Memory B cell (primary cell): Measurements from ENCODE around the gene PEX10.

Experiments used
- ATAC-seq: fragments of 150-1000 bp; cut with Tn5 transposase; 2 replicates; pipeline ENCODE4 v1.10.0; 2021; ENCODE audit warnings: low read depth, mild to moderate bottlenecking, moderate library complexity
- DNase-seq, 2 donors: peaks; one replicate each; pipeline ENCODE4 v3.0.0; 2022; ENCODE audit warnings: low spot score in 2 of 2
- H3K27ac Mint-ChIP-seq: one replicate; pipeline ENCODE4 v1.8.0; 2022; ENCODE audit warnings: mild to moderate bottlenecking, moderate library complexity, mixed read lengths
- H3K27me3 Mint-ChIP-seq: one replicate; pipeline ENCODE4 v1.8.0; 2022; ENCODE audit warnings: mixed read lengths
- H3K36me3 Mint-ChIP-seq: one replicate; pipeline ENCODE4 v1.8.0; 2022; ENCODE audit warnings: mild to moderate bottlenecking, mixed read lengths
- H3K4me1 Mint-ChIP-seq: one replicate; pipeline ENCODE4 v1.8.0; 2022; ENCODE audit warnings: mixed read lengths
- H3K4me3 Mint-ChIP-seq: one replicate; pipeline ENCODE4 v1.8.0; 2022; ENCODE audit warnings: mild to moderate bottlenecking, moderate library complexity, mixed read lengths
- H3K9me3 Mint-ChIP-seq: one replicate; pipeline ENCODE4 v1.8.0; 2022; ENCODE audit warnings: mixed read lengths

The PEX10 gene

DNA sequence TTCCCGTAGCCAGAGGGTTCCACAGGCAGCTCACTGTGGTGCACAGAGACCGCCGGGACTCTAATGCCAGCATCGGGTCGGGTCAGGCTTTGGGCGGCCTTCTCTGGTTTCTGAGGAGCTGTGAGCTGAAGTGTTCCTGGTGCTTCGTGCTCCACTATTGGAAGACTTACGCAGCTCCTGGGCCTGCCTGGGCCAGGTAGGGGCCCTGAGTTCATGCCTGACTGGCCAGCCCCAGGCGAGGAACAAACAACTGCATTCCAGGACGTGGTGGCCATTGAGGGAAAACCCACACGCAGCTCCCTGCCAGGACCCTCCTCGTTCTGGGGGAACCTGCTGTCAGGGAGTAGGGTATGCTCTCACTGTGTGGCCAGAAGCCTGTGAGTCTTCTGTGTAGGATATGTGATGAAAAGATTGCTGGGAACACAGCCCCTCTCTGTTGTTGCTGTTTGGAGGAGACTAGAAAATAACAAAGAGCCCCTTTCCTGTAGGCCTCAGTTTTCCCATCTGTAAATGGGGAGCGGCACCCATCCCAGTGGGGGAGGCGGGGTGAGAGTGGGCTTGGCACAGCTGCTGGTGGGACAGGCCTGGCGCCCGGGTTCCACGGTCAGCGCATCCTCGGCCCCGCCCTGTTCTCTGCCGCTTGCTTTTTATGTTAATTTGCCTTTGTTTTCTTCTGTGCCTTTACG is 12.3 kb downstream of the PEX10 start:
- Mint-ChIP-seq H3K4me3 (no peak overlapping the region), H3K9me3 (no peaks in the 10 kb centered on the region), H3K27ac (no peak overlapping the region), H3K36me3 (peaks cover 11% of the 10 kb centered on the region), H3K27me3 (no peaks in the 10 kb centered on the region), H3K4me1 (peaks cover 7% of the 10 kb centered on the region)
- ATAC-seq (no peak), DNase-seq (no peak)

DNA sequence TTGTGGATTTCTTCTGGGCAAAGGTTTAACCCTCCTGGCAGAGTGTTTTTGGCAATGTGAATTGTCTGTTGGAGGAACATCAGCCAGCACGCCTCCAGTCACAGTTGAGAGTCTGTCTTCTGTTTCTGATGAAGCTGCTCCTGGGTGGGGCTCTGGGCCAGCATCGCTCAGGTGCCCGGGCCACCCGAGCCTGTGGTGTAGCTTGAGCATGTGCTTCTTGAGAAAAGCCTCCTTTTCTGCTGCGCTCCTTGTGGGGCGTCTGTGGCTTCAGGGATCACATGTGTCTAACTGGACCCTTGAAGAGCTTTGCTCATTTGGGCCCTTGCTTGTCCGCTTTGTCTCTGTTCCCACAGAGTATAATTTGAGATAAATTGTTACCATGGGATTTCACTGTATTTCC is 13.5 kb downstream of the PEX10 start:
- H3K27ac Mint-ChIP-seq, result no peak overlapping the region
- H3K4me3 Mint-ChIP-seq, result no peak overlapping the region
- H3K36me3 Mint-ChIP-seq, result peaks cover 13% of the 10 kb centered on the region
- ATAC-seq (no peak), DNase-seq (no peak)
- H3K9me3 Mint-ChIP-seq, result no peaks in the 10 kb centered on the region
- H3K27me3 Mint-ChIP-seq, result no peaks in the 10 kb centered on the region
- peaks cover 14% of the 10 kb centered on the region for H3K4me1 Mint-ChIP-seq

DNA sequence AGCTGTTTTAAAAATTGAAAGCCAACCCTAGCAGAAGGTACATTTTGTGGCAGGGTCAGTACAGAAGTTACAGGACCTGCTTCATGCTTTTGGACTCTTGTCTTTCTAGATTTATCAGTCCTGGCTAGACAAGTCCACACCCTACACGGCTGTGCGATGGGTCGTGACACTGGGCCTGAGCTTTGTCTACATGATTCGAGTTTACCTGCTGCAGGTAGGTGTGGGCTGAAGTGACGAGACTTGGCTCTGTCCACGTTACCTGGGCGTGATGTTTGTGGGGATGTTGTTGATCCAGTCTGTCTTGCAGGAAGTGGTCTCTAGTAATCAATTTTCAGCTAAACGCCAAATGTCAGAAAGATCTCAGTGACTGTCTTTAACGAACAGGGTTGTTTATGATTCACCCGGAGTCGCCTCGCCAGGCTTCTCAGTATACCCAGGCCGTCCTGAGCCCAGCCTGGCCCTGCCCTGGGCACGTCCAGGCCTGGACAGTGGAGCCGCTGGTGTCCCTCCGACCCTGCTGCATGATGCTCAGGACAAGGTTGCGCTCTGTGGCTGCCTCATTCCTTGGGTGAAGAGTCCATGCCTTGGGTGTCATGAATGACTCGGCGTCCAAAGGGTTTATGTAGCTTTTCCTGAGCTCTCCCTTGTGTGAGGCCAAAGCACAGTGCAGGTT is 15.2 kb downstream of the PEX10 start:
- no peak overlapping the region for H3K27ac Mint-ChIP-seq
- H3K36me3 Mint-ChIP-seq, result peaks cover 16% of the 10 kb centered on the region
- H3K9me3 Mint-ChIP-seq, result no peaks in the 10 kb centered on the region
- DNase-seq (no peak), ATAC-seq (no peak)
- H3K4me3 Mint-ChIP-seq, result no peak overlapping the region
- H3K27me3 Mint-ChIP-seq, result no peaks in the 10 kb centered on the region
- peaks cover 31% of the 10 kb centered on the region for H3K4me1 Mint-ChIP-seq

DNA sequence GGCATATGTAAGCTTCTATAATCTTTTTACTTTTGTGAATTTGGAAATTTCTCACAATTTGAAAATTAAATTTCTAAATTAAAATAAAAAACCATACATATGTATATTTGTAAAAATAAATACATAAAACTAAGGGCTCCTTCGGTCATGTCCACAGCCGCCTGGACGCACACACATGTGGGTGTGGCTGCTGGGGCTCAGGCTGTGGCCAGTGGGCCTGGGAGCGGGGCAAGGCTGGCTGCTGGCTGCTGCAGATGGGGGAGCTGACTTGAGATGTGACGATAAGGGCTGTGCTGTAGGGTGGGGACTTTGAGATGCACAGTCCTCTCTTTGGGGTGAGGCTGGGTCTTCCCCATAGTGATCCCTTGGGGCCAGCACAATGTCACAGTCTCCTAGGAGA is 15.9 kb downstream of the PEX10 start:
- peaks cover 12% of the 10 kb centered on the region for H3K36me3 Mint-ChIP-seq
- H3K27me3 Mint-ChIP-seq, result no peaks in the 10 kb centered on the region
- no peak overlapping the region for H3K27ac Mint-ChIP-seq
- ATAC-seq, result no peak
- H3K4me1 Mint-ChIP-seq, result peaks cover 31% of the 10 kb centered on the region
- no peaks in the 10 kb centered on the region for H3K9me3 Mint-ChIP-seq
- DNase-seq, result no peak
- no peak overlapping the region for H3K4me3 Mint-ChIP-seq

DNA sequence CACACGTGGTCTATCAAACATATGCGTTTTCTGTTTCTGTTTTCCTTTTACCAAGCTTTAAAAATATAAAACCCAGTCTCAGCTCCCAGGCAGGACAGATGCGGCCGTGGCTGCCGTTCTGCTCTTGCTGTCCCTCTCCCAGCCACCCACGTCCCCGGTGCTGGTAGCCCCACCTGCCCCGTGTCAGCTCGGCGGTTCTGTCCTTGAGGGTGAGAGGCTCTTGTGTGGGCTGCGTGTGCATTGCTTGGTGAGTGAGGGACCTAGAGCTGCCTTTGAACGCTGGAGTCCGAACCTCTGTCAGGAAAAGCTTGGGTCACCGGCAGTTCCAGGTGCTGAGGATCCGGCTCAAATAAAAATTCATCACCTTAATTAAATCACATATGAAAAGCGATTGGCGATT is 16.3 kb downstream of the PEX10 start:
- H3K27ac Mint-ChIP-seq, result no peak overlapping the region
- peaks cover 10% of the 10 kb centered on the region for H3K36me3 Mint-ChIP-seq
- no peak for ATAC-seq
- H3K9me3 Mint-ChIP-seq, result no peaks in the 10 kb centered on the region
- DNase-seq, result no peak
- no peak overlapping the region for H3K4me3 Mint-ChIP-seq
- H3K4me1 Mint-ChIP-seq, result peaks cover 31% of the 10 kb centered on the region
- H3K27me3 Mint-ChIP-seq, result no peaks in the 10 kb centered on the region

DNA sequence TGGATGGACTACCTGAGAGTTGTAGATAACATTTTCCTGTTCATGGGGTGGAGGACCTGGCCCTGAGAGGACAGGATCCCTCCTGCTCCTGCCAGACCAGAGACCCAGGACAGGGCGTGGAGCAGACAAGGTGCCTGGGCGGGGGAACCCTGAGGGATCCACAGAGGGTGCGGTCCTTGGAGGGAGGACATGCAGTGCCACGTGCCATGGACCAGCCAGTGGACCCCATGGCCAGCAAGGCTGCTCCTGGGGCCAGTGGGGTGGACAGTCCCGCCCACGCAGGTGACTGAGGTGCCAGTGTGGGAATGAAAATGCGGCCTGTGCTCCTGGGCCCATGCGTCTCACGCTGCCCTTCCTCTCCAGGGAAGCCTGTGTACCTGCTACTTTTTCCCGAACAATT is 17.1 kb downstream of the PEX10 start:
- Mint-ChIP-seq H3K27ac (no peak overlapping the region), H3K36me3 (peaks cover 7% of the 10 kb centered on the region), H3K4me1 (peaks cover 30% of the 10 kb centered on the region), H3K9me3 (no peaks in the 10 kb centered on the region), H3K27me3 (no peaks in the 10 kb centered on the region), H3K4me3 (no peak overlapping the region)
- no peak for DNase-seq
- ATAC-seq, result no peak

DNA sequence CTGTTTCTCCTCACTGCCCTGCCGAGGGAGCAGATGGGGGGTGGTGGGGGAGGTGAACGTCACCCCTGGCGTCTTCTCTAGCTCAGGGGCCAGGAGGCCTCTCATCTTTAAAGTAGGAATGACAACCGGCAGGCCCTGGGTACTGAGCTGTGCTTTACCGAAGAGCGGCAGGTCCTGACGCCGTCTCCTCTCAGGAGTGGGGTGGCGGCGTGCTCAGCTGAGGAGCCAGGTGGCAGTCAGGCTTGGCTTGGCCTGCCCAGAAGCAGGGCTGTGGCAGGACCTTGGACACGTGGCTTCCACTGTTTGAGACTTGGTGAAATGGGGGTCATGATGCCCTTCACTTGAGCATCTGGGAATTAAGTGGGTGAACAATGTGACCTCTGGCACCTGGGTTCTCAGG is 17.6 kb downstream of the PEX10 start:
- Mint-ChIP-seq H3K36me3 (peaks cover 7% of the 10 kb centered on the region), H3K27me3 (no peaks in the 10 kb centered on the region), H3K27ac (no peak overlapping the region), H3K4me1 (peaks cover 34% of the 10 kb centered on the region), H3K9me3 (no peaks in the 10 kb centered on the region), H3K4me3 (no peak overlapping the region)
- DNase-seq, result no peak
- ATAC-seq, result no peak

DNA sequence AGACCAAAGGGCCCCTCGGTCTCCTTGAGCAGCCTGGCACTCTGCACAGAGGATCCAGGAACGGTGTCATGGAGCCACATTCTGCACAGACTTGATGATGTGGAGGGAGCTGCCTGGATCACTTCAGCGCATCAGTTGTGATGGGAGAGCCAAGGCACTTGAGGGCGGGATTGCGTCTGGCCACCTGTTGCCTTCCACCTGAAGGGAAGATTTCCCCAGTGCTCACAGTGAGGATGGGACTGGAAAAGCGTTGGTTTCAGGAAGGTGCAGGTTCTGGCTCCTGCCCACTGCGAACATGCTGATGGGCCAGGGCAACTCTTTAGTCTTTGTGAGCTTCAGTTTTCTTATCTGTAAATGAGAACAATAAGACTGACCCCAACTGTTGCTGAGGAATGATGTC is 18.1 kb downstream of the PEX10 start:
- ATAC-seq, result no peak
- Mint-ChIP-seq H3K27me3 (no peaks in the 10 kb centered on the region), H3K9me3 (no peaks in the 10 kb centered on the region), H3K4me3 (no peak overlapping the region), H3K4me1 (peaks cover 34% of the 10 kb centered on the region), H3K27ac (peak overlapping the region; percentile 72), H3K36me3 (peaks cover 7% of the 10 kb centered on the region)
- no peak for DNase-seq

DNA sequence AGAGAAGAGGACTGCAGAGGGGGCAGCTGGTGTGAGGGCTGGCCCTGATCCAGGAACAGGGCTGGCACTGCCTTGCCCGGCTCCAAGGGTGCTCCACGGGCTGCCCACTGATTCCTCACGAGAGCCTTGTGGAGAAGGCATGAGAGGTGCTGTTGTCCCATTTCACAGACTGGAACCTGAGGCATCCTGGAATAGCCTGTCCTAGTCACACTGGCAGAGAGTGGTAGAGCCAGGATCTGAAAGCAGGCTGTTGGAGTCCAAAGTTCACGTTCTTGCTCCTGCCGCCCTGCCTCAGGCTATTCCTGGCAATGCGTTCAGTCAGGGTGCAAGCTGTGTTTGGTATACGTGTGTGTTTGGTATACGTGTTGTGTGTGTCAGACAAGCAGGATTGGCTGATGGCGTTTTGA is 18.9 kb downstream of the PEX10 start:
- no peak for ATAC-seq
- Mint-ChIP-seq H3K4me3 (peak overlapping the region; percentile 11), H3K9me3 (no peaks in the 10 kb centered on the region), H3K27ac (peak overlapping the region; percentile 72), H3K4me1 (peaks cover 34% of the 10 kb centered on the region), H3K27me3 (no peaks in the 10 kb centered on the region), H3K36me3 (peaks cover 7% of the 10 kb centered on the region)
- DNase-seq, result no peak

DNA sequence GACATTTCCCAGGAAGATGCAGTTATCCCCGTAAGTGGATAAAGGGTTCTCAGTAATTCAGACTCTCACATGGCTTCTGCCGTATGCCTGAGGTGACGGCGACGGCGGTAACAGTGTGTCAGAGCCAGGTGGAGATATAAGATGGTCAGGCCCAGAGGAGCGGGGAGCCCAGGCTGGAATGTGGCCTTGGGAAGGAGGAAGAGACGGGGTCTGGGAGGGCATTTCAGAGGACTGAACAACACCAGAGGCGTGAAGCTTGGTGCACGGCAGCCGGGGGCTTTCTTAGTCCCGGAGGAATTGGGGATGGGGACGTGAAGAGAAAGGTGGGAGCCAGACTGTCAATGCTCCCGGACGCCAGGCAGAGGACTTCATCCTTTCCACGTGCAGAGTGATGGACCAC is 19.7 kb downstream of the PEX10 start:
- Mint-ChIP-seq H3K36me3 (peaks cover 7% of the 10 kb centered on the region), H3K4me3 (peak overlapping the region; percentile 76), H3K4me1 (peaks cover 36% of the 10 kb centered on the region), H3K27me3 (no peaks in the 10 kb centered on the region), H3K27ac (peak overlapping the region; percentile 72), H3K9me3 (no peaks in the 10 kb centered on the region)
- no peak for DNase-seq
- no peak for ATAC-seq

DNA sequence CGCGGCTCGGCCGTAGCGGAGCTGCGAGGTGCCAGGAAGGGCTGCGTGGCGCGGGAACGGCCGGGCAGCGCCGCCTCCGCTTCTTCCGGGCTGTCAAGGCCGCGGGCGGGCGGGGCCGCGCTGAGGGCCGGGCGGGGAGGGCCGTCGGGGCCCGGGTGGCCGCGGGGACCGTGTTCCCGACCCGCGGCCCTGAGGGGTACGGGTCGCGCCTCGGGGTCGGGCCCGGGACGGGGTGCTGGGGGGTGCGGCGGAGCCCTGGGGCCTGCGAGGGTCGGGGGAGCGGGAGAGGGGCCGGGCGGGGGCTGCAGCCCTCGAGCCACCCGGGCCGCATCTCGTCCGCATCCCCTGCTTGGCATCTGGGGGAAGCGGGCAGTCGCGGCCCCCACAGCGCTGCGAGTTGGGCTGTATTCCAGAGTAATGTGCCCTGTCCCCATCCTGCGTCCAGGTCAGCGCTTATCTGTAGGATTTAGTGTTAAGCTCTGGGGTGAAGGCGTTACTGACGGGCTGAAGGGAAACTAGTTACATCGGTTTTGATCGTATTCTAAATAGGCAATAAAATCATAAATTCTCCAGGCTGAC is 20.3 kb downstream of the PEX10 start:
- peaks cover 7% of the 10 kb centered on the region for H3K36me3 Mint-ChIP-seq
- ATAC-seq, result peak; percentile 3
- peaks cover 36% of the 10 kb centered on the region for H3K4me1 Mint-ChIP-seq
- H3K9me3 Mint-ChIP-seq, result no peaks in the 10 kb centered on the region
- H3K4me3 Mint-ChIP-seq, result peak overlapping the region; percentile 90
- no peaks in the 10 kb centered on the region for H3K27me3 Mint-ChIP-seq
- peak overlapping the region; percentile 91 for H3K27ac Mint-ChIP-seq
- DNase-seq, result no peak

DNA sequence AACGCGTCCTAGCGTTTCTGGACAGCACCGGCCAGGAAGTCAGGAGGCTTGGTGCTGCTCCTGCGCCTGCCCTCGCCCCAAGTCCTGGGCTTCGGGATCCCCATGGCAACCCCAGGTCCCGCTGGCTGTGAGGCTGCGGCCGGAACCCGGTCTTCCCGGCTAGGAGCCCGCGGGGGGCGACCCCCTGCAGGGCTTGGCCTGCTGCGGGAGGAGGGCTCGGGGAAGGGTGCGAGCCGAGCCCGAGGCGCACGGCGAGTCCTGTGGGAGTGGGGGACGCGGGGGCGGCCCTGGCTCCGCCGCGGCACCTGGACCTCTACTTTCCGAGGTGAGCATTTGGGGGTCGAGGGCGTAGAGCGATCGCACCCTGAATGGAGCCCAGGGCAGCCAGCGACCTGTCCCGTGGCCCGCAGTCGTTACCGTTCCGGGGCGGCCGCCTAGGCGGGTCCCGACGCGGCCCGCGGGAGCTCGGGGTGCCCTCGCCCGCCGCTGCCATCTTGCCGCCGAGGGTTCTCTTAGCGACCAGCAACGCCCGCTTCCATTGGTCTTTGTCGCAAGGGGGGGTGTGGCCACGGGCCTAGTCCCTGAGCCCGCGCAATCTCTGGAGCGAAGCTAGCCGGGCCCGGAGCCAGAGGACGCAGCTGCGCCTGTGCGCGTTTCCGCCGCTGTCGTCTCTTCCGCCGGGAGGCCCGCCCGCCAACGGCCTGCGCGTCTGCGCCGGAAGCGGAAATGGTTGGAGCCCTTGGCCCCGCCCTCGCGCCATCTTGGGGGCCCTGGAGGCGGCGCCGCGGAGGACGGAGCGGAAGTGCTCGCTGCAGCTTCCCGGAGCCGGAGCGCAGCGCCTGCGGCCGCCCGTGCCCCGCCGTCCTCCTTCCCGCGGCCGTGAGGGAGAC is 21.1 kb downstream of the PEX10 start, which contains the start of the genes MORN1 and RER1:
Gene MORN1, minus strand, starts transcription at position 514 of the 890 bp plus-strand sequence. Its CDS starts 21 bp downstream, at position 493.
Gene RER1, plus strand, starts transcription at position 801 of the 890 bp plus-strand sequence. CDS start 3,950 bp downstream, outside the sequence.
- Mint-ChIP-seq H3K4me1 (peaks cover 34% of the 10 kb centered on the region), H3K4me3 (peak within 1 kb of the TSS; percentile 90), H3K36me3 (peaks cover 7% of the 10 kb centered on the region), H3K27ac (peak within 1 kb of the TSS; percentile 91), H3K27me3 (no peaks in the 10 kb centered on the region), H3K9me3 (no peaks in the 10 kb centered on the region)
- ATAC-seq (peak; percentile 94), DNase-seq (peak; percentile 96 to 98)

DNA sequence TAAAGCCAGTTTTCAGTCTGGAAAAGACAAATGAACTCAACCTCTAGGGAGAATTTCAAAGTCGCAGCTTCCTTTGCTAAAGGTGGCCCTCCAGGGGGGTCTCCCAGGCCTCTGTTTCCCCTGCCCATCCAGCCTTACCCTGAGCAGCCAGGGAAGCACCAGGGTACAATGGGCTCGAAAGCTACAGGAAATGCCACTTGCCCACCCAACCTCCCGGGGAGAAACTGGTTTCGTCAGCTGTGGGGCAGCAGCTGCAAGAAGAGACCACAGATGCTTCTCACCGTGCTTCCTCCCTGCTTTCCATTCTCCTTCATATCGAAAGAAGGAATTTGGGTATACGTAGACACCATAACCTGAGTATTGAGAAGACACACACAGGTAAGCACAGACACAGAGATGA is 22.7 kb downstream of the PEX10 start:
- peaks cover 32% of the 10 kb centered on the region for H3K4me1 Mint-ChIP-seq
- ATAC-seq, result no peak

More for the DNA sequence above, 22.7 kb downstream of the PEX10 start:
- Mint-ChIP-seq H3K9me3 (no peaks in the 10 kb centered on the region), H3K4me3 (peak overlapping the region; percentile 90), H3K27ac (peak overlapping the region; percentile 11), H3K36me3 (peaks cover 7% of the 10 kb centered on the region), H3K27me3 (no peaks in the 10 kb centered on the region)
- DNase-seq, result no peak
